H54 (cell line): ENCODE results near the gene CECR2.

Experiments used
- DNase-seq: peaks from one replicate; pipeline ENCODE4 v3.0.0; 2011; ENCODE audit warnings: low spot score, mixed read lengths; ENCODE audit not compliant: insufficient read length
- FAIRE-seq: peaks from 3 replicates; lab custom pipeline; 2011; peaks lifted over from hg19 to GRCh38; lab: Jason Lieb, UNC
- POLR2A ChIP-seq: IDR thresholded peaks from 2 replicates; pipeline ENCODE4 v1.6.1; 2011; ENCODE audit warnings: low read depth, mild to moderate bottlenecking, low read length

The CECR2 gene

GRCh38 chr22:17375914-17376614, 6.8 kb downstream of the CECR2 start:
- FAIRE-seq = no peak
- no peak for DNase-seq
- no peak for TF ChIP-seq POLR2A

DNA sequence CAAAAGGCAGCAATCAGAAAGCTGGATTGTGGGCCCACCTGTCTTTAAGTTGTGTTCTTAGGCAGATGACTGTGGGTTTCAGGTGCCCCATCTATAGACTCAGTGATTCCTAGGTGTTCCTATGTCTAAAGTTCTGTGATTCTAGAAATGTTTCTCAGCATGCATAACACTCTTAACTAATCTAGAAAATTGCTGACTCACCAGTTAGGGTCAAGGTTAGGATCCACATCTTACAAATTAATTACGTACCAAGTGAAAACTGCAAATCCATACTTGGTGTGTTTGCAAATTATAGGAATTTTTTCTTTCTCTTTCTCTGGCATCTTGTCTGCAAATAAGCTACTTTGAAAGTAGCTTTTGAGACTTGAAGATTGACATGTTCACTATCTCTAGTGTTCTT, 7.7 kb downstream of the CECR2 start:
- no peak for TF ChIP-seq POLR2A
- DNase-seq (no peak), FAIRE-seq (no peak)

GRCh38 chr22:17379944-17380343, 10.7 kb downstream of the CECR2 start:
- DNase-seq = no peak
- no peak for FAIRE-seq
- TF ChIP-seq POLR2A = no peak

- no peak for FAIRE-seq
- DNase-seq = no peak
- no peak for TF ChIP-seq POLR2A
These were observed 11.3 kb downstream of the CECR2 start for GRCh38 chr22:17380359-17381087.

GRCh38 chr22:17381192-17381913, 12.1 kb downstream of the CECR2 start:
- DNase-seq = no peak
- no peak for TF ChIP-seq POLR2A
- no peak for FAIRE-seq

- FAIRE-seq (no peak), DNase-seq (no peak)
- no peak for TF ChIP-seq POLR2A
These were observed 15.5 kb downstream of the CECR2 start for GRCh38 chr22:17384612-17385330.

- no peak for TF ChIP-seq POLR2A
- FAIRE-seq (no peak), DNase-seq (no peak)
These were observed 18.1 kb downstream of the CECR2 start for GRCh38 chr22:17387356-17387755.

- DNase-seq (no peak), FAIRE-seq (no peak)
- TF ChIP-seq POLR2A = no peak
These were observed 19.0 kb downstream of the CECR2 start for GRCh38 chr22:17388235-17388634.

- TF ChIP-seq POLR2A = no peak
- FAIRE-seq (no peak), DNase-seq (no peak)
These were observed 20.8 kb downstream of the CECR2 start for GRCh38 chr22:17390087-17390486.

- TF ChIP-seq POLR2A = no peak
- DNase-seq (no peak), FAIRE-seq (no peak)
These were observed 27.3 kb downstream of the CECR2 start for GRCh38 chr22:17396516-17396915.

GRCh38 chr22:17397756-17398547, 28.7 kb downstream of the CECR2 start:
- no peak for TF ChIP-seq POLR2A
- FAIRE-seq = no peak
- no peak for DNase-seq

- no peak for TF ChIP-seq POLR2A
- DNase-seq (no peak), FAIRE-seq (no peak)
These were observed 31.0 kb downstream of the CECR2 start for GRCh38 chr22:17400305-17400704.

- FAIRE-seq (no peak), DNase-seq (no peak)
- TF ChIP-seq POLR2A = no peak
These were observed 32.5 kb downstream of the CECR2 start for GRCh38 chr22:17401728-17402127.
